Non-pigmented ciliary epithelial cell (primary cell): Measurements from ENCODE around the gene CRY2.

Experiments used
- DNase-seq: peaks from one replicate; pipeline ENCODE4 v3.0.0-alpha.2; 2010; ENCODE audit warnings: low read depth

CRY2 gene

GRCh38 chr11:45918331-45918941 lies 71.2 kb downstream of the CRY2 start:
- DNase-seq: no peak

GRCh38 chr11:45918962-45919675 lies 71.8 kb downstream of the CRY2 start:
- DNase-seq: no peak

GRCh38 chr11:45919806-45920530 lies 72.7 kb downstream of the CRY2 start:
- no peak for DNase-seq

GRCh38 chr11:45920531-45921477 lies 73.5 kb downstream of the CRY2 start:
- DNase-seq: no peak

GRCh38 chr11:45921561-45922424 lies 74.5 kb downstream of the CRY2 start:
- DNase-seq: no peak

- DNase-seq: no peak
These were observed 75.3 kb downstream of the CRY2 start, which contains the start of gene LARGE2 for GRCh38 chr11:45922425-45923082. Gene LARGE2 (plus strand): TSS chr11:45922656. CDS start chr11:45922883, 227 bp downstream.

- DNase-seq: no peak
These were observed 77.0 kb downstream of the CRY2 start for GRCh38 chr11:45924036-45924915.

- DNase-seq: no peak
These were observed 77.7 kb downstream of the CRY2 start for GRCh38 chr11:45924927-45925326.

GRCh38 chr11:45925550-45925949 lies 78.3 kb downstream of the CRY2 start:
- DNase-seq: no peak

GRCh38 chr11:45926001-45926401 lies 78.7 kb downstream of the CRY2 start:
- no peak for DNase-seq

GRCh38 chr11:45926536-45927331 lies 79.5 kb downstream of the CRY2 start:
- no peak for DNase-seq

- no peak for DNase-seq
These were observed 80.0 kb downstream of the CRY2 start for GRCh38 chr11:45927332-45927683.

GRCh38 chr11:45927684-45928413 lies 80.6 kb downstream of the CRY2 start:
- no peak for DNase-seq

- DNase-seq: no peak
These were observed 81.4 kb downstream of the CRY2 start for GRCh38 chr11:45928535-45929215.

- DNase-seq: no peak
These were observed 82.3 kb downstream of the CRY2 start for GRCh38 chr11:45929486-45930030.

- DNase-seq: no peak
These were observed 82.9 kb downstream of the CRY2 start for GRCh38 chr11:45930031-45930794.
